ENCODE measurements around the gene TYR. TPM values are rescaled to one million over a fixed set of nuclear protein-coding genes. Genes with fewer than 3 reads are reported as not detected.
"Not testable (repeated sequence)": the region's sequence is repeated elsewhere in the genome, so short reads cannot be mapped to it uniquely, and the experiment has no call there.

The TYR gene
- not detected in 2 replicates for total RNA-seq (2014; rRNA removed; shearing (Covaris generic))

GRCh38 chr11:89177691-89178231, at the start of gene TYR:
TSS of gene TYR (plus strand) at chr11:89177875. CDS start at chr11:89177954, 79 bp downstream.
- DNase-seq (ENCODE audit: low spot score), result no peak

DNA sequence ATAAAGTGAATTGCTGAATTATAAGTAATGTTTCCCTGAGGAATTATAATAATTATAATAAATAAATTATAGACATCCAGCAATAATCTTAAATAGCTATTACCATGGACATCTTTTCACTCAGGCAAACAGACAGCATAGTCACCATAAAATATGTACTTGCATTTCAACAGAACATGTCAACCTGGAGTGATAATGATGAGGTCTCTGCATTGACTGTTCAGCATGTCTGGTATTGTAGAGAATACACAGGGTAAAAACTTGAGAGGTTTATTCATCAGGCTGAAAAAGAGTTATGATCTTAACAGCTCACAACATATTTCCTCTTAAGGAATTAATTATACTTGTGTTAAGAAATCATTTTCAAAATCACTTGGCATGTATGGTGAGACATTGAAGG, 41.1 kb upstream of the TYR start:
- DNase-seq (ENCODE audit: low spot score), result no peak

GRCh38 chr11:89147229-89147628, 30.4 kb upstream of the TYR start:
- DNase-seq (ENCODE audit: low spot score), result peak; percentile 45

DNA sequence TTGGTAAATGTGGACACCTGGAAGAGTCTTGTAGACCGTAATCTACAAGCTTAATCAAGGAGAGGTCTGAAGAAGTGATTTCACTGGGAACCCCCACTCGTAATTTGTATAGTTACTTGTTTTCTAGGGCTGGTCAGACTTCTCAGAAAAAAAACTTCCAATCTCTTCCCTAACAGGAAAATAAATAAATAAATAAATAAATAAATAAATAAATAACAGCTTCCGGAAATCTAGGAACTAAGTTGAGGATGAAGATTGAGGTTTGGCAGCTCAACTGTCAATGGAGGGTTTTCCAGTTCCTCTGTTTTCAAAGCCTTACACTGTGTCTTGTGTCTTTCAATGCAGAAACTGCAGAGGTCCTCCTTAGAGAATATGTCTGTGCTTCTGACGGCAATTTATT, 17.7 kb upstream of the TYR start:
- DNase-seq (ENCODE audit: low spot score), result no peak

DNA sequence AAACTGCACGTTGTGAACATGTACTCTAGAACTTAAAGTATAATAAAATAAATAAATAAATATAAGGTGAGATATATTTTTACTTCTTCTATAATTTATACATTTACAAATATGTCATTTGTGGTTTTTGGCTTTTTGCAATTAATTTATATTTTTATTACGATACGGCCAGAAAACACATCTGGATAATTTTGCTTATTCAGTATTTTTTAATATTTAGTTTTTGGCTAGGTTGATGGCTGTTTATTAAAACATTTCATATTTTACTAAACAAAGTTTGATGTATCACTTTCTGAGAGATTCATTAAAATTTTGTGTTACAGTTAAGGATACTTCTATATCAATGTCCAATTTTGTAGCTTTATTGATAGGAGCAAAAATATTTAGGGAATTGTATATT, 15.7 kb upstream of the TYR start:
- DNase-seq (ENCODE audit: low spot score), result no peak

- no peak for DNase-seq (ENCODE audit: low spot score)
Measured at GRCh38 chr11:89163686-89164085, 14.0 kb upstream of the TYR start.

DNA sequence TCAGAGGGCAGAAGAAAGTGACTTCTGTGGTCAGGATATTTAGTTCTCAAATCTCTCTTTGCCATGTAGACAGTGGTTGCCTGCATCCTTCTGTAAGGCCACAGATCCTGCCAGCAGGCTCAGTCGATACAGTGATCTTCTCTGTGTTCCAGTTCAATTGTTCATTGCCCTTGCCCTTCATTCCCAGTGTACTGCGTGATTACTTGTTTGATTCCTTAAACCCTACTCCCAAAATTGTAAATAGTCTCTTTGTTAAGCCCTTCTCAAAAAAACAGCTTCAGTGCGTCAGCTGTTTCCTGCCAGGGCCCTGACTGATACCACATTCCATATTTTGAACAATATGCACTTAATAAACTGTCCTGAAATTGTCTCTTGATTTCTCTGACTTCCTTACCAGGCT, 9.3 kb upstream of the TYR start:
- DNase-seq (ENCODE audit: low spot score), result no peak

GRCh38 chr11:89175796-89176195, 1.9 kb upstream of the TYR start:
- DNase-seq (ENCODE audit: low spot score), result no peak

DNA sequence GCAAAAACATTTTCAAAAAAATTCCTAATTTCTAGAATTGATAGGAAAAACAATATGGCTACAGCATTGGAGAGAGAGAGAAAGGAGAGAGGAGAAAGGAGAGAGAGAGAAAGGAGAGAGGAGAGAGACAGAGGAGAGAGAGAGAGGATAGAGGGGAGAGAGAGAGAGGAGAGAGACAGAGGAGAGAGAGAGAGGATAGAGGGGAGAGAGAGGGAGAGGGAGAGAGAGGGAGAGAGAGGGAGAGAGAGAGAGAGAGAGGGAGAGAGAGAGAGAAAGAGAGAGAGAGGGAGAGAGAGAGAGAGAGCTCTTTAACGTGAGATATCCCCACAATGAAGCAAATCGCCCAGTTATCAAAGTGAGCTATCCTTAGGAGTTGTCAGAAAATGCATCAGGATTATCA, 737 bp upstream of the TYR start:
- DNase-seq (ENCODE audit: low spot score), result no peak

- DNase-seq (ENCODE audit: low spot score), result no peak
Measured at GRCh38 chr11:89181111-89181510, 3.4 kb downstream of the TYR start.

- DNase-seq (ENCODE audit: low spot score), result no peak
Measured at GRCh38 chr11:89182773-89183518, 5.3 kb downstream of the TYR start.

- no peak for DNase-seq (ENCODE audit: low spot score)
Measured at GRCh38 chr11:89184021-89184420, 6.3 kb downstream of the TYR start.

- DNase-seq (ENCODE audit: low spot score), result no peak
Measured at GRCh38 chr11:89189776-89190175, 12.1 kb downstream of the TYR start.

DNA sequence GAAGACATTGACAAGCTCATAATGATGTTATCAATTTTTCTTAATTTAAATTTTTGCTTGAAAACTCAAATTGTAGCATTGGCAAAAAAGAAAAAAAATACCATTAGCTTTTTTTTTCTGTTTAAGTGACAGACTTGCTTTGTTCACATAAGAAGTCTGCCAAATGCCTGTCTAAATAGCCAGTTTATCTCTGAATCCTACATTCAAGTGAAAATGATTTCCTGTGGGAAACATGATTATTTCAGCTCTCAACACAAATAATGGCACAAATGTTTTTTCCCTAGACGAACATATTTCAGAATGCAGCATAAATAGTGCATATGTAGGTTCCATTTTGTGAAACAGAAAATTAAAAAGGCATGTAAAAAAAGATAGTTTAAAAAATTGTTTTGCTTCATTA, 23.5 kb downstream of the TYR start:
- no peak for DNase-seq (ENCODE audit: low spot score)

GRCh38 chr11:89203814-89204213, 26.1 kb downstream of the TYR start:
- no peak for DNase-seq (ENCODE audit: low spot score)

- peak; percentile 47 for DNase-seq (ENCODE audit: low spot score)
Measured at GRCh38 chr11:89205378-89205777, 27.7 kb downstream of the TYR start.

DNA sequence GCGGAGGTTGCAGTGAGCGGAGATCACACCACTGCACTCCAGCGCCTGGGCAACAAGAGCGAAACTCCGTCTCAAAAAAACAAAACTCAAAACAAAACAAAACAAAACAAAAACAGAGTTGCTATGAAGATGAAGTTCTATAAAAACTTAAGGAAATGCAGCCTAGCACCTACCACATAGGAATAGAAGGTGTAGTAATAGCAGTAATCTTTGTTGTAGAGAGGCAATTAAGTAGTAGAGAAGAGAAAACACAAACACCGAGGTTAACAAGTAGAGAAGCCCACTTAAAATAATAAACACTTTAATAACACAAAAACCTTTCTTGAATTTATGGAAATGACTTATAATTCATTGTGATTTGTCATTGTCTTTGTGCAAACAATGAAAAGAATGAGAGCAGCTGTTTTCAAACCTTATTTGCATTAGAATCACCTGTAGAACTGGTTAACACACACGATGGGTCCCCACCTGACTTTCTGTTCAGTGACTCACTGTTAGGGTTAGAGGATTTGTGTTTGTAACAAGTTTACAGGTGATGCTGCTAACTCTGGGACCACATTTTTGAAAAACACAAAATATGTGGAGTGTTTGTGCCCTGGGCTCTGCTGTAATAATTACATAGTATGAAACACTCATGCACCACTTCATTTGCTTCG, 43.1 kb downstream of the TYR start:
- DNase-seq (ENCODE audit: low spot score), result no peak

DNA sequence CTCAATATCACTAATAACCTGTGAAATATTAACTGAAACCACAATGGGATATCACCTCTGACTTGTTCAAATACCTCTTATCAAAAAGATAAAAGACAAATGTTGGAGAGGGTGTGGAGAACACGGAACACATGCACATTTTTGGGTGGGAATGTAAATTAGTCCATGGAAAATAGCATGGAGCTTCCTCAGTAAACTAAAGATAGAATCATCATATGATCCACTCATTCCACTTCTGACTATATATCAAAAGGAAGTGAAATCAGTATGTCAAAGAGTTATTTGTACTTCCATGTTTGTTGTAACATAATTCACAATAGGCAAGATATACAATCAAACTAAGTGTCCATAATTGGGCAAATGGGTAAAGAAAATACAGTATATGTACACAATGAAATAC, 57.4 kb downstream of the TYR start:
- DNase-seq (ENCODE audit: low spot score), result no peak

- no peak for DNase-seq (ENCODE audit: low spot score)
Measured at GRCh38 chr11:89235976-89236375, 58.3 kb downstream of the TYR start.

GRCh38 chr11:89247007-89247406, 69.3 kb downstream of the TYR start:
- not testable (repeated sequence) for DNase-seq (ENCODE audit: low spot score)

DNA sequence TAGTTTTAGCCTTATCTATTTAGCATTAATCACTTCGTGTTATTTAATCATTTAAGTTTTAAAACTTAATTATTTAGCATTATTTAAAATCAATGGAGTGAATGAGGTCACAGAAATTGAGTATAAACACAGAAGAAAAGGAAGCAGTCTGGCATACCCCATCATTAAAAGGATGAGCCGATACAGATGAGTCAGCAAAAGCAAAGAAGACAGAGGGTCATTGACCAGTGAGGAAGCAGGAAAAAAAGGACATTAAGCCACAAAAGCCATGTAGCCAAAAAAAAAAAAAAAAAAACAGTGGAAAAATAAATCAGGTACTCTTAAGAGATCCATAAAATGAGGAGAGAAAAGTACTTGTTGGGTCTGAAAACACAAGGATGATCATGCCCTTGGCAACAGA, 71.5 kb downstream of the TYR start:
- no peak for DNase-seq (ENCODE audit: low spot score)

- not testable (repeated sequence) for DNase-seq (ENCODE audit: low spot score)
Measured at GRCh38 chr11:89261483-89261882, 83.8 kb downstream of the TYR start.

- DNase-seq (ENCODE audit: low spot score), result no peak
Measured at GRCh38 chr11:89267660-89268302, 90.1 kb downstream of the TYR start.
